ENCODE measurements around the gene PALLD.

PALLD gene

DNA sequence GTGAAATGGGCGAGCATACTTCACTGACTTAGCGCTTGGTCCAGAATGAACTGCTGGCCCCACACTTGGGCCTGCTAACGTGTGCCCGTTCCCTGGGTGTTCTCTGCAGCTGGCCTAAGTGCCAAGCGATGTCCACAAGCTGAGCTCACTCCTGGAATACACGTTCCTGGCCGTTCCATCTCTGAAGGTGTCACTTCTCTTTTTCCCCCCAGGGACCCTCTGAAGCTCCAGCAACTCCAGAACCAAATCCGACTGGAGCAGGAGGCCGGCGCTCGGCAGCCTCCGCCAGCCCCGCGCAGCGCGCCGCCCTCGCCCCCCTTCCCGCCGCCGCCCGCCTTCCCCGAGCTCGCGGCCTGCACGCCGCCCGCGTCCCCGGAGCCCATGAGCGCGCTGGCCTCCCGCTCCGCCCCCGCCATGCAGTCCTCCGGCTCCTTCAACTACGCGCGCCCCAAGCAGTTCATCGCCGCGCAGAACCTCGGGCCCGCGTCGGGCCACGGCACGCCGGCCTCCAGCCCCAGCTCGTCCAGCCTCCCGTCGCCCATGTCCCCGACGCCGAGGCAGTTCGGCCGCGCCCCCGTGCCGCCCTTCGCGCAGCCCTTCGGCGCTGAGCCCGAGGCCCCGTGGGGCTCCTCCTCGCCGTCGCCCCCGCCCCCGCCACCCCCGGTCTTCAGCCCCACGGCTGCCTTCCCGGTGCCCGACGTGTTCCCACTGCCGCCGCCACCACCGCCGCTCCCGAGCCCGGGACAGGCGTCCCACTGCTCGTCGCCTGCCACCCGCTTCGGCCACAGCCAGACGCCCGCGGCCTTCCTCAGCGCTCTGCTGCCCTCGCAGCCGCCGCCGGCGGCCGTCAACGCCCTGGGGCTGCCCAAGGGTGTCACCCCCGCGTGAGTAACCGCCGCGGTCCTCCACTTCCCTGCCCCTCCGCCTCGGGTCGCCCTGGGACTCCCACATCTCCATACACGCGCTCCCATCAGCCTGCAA lies 380.9 kb downstream of the PALLD start:
- peak; percentile 56 for DNase-seq (ENCODE audit: low spot score)

DNA sequence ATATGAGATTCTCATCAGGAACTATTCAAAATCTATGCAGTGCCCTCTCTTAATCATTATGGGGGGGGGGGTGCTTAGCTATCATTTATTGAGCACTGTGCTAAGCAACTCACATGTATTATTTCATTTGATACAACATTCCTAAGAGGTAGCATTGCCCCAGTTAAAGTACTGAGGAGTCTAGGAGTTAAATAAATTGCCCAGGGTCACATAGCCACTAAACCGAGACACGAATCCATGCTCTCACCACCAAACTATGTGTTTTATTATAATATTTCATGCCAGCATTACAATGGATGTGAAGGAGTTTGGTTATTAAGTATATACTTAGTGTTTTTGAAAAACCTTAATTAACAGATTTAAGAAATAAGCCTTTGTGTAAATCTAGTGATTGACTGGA lies 381.8 kb downstream of the PALLD start:
- no peak for DNase-seq (ENCODE audit: low spot score)

DNA sequence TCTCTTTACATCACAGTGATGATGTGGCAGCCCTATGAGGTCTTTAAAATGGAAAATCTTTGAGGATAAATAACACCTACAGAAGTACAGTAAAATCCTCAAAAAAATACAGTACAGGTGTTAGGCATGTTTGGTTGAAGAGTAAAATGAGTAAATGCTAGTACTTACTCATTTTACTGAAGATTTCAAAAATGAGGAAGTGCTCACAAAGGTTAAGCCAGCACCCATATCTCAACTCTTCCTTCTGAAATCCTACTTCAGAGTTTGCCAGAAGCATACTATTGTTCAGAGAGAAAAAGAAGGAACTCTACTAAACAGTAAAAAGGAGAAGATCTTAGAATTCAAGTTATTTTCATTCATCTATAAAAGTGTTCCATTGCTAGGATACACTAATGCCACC lies 382.3 kb downstream of the PALLD start:
- DNase-seq (ENCODE audit: low spot score), result no peak

DNA sequence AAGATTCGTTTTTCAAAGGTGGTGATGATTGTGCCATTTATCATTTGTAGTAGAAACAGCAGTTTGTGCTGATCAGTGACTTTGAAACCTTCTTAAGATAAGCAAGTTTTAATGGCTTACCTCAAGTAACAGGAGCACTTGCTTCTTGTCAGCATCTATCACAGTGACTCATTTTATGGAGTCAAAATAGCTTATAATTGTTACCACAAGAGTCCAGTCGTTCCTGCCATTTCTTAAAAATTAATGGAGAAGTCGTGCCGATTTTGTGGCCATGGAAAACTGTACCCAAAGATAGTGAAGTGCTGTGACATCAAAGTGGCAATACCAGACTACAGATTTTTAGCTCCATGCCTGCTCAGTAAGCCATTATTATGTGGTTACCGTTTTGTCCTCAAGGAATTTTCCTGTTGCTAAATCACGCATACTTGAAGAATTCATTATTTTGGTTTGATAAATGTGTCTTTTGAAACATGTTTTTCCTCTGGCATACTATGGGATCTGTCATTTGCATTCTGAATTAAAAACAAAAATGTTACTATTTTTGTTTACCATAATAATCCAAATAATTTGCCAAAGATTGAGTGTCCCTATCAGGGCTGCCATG lies 383.3 kb downstream of the PALLD start:
- DNase-seq (ENCODE audit: low spot score), result peak; percentile 28

DNA sequence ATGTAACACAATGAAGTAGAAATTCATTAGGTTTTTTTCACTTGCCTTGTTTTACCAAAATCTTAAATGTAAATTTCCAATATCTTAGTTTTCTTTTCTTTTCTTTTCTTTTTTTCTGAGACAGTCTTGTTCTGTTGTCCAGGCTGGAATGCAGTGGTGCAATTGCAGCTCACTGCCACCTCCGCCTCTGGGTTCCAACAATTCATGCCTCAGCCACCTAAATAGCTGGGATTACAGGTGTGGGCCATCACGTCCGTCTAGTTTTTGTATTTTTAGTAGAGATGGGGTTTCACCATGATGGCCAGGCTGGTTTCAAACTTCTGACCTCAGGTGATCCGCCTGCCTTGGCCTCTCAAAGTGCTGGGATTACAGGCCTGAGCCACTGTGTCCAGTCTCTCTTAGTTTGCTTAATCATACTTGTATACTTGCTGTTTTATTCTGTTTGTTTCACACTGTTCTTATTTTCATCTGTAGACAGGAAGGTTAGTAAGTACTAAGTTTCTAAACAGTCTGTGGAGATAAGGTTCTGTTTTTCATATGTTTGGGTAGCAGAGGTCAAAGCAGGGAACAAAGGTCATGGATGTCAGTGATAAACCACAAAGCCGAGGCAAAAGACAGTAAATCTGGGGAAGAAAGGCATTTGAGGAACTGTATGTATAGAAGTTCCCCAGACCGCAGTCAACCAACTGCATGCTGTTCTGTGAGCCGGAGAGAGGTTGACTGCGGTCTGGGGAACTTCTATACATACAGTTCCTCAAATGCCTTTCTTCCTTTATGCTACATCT lies 384.2 kb downstream of the PALLD start:
- no peak for DNase-seq (ENCODE audit: low spot score)

DNA sequence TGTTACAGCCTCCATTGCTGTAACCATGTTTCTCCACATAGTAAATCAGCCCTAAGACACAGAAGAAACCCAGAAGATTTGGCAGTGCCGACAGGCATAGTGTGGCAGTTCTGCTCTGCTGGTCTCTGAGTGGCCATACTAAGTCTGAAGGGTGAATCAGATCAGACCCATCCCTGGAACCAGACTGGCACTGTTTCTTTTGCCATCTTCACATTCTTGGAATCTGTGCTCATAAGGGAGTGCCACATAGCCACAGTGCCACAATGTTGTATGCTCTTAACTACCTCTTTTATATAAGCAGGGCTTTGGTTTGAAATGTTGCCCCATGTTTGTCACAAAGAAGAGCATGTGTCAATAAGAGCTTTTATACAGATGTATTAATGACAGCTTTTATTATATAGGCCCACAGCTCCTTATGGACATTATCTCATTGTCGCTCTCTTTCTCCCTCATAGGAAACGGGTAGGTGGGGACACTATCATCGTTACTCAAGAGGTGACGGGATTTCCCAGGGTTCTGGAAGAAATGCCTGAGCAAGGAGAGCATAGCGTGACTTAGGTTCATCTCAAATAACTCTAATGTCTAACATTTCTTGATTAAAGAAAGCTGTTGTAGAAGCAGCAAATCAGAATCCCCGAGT lies 385.0 kb downstream of the PALLD start:
- no peak for DNase-seq (ENCODE audit: low spot score)

DNA sequence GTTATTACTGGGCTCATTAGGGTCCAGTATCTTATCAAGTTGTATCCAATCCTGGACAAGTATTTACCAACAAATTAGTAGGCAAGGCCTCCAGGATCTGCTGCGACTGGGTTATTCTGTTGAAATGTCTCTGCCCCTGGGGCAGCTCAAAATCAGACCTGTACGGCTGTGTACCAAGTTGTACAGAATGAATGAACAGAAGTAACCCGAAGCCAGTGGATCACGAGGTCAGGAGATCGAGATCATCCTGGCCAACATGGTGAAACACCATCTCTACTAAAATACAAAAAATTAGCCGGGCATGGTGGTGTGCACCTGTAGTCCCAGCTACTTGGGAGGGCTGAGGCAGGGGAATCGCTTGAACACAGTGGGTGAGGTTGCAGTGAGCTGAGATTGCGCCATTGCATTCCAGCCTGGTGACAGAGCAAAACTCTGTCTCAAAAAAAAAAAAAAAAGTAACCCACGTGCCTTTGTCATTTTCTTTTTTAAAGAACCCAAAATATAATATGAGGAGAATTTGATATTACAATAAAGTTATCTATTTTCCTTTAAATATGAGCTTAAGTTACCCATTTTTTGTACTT lies 385.9 kb downstream of the PALLD start:
- no peak for DNase-seq (ENCODE audit: low spot score)

DNA sequence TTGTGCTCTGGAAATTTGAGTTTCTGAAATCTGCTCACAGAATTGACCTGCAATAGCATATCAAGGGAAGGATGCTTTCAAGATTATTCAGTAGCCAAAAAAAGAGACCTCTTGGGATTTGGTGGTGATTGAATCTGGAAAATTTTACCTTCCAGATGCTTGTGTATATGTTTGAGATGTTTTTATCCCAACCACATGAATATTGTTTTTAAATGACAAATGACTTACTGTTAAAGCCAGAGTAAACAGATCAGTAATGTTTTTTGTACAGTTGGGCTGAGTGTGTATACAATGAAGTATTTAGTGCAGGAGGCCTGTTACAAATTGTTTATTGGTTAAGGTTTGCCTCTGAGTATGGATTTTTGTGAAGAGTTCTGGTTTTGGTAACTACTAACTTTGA lies 386.7 kb downstream of the PALLD start:
- no peak for DNase-seq (ENCODE audit: low spot score)

DNA sequence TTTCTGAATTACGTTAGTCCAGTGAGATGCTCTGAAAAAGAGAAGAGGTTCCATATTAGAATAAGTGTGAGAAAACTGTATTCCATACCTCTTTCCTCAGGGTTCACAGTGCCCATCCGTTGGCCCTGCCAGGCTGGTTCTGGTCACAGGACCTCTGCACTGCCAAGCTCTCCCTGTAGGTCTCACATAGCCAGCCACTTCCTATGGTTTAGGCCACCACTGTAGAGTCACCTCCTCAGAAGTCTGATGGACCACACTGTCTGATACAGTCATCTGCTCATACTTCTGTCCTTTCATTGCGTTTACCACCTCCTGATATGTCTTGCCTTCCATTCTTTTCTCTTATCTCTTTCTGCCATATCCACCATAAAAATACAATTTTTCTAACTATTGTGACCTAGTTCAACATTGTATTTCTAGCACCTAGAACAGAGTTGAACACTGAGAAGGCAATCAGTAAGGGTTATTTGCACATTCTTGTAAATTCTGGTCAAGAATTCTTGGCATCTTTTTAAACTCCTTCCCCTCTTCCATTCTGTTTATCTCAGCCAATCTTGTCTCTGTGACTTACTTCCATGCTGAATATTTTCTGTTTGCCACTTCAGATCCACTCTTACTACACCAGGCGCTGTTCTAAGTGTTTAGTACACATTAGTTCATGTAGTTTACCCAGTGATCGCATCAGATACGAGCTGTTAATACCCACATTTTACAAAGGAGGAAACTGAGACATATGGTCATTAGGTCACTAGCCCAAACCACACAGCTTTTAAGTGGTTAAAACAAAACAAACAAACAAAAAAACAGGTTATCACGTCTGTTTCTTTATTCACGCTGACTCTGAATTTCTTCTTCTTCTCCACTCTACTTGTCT lies 387.6 kb downstream of the PALLD start:
- DNase-seq (ENCODE audit: low spot score), result no peak

DNA sequence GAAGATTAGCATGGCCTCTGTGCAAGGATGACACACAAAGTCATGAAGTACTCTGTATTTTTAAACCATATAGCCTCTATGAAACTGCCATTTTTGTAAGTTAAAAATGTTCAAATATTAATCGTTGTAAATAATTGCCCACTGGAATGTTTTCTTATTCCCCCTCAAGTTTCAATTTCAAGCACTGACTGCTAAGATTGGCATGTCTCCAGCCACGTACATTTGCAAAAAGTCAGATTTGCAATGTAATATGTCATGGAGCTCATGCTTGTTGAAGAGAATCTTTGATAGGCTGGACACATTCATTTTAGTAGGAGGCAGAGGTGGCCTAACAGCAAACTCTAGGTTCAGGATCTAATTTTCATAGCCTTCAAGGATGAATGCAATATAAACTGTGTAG lies 388.5 kb downstream of the PALLD start:
- DNase-seq (ENCODE audit: low spot score), result no peak

DNA sequence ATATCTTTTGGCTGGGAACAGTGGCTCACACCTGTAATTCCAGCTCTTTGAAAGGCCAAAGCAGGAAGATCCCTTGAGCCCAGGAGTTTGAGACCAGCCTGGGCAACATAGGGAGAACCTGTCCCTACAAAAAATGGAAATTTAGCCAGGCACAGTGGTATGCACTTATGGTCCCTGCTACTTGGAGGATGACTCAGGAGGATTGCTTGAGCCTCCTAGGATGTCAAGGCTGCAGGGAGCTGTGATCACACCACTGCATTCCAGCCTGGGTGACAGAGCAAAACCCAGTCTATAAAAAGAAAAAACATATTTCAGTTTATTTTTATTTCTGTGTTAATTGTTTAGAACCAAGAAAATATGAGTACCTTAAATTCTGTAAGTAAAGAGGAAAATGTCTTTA lies 389.5 kb downstream of the PALLD start:
- peak; percentile 25 for DNase-seq (ENCODE audit: low spot score)

DNA sequence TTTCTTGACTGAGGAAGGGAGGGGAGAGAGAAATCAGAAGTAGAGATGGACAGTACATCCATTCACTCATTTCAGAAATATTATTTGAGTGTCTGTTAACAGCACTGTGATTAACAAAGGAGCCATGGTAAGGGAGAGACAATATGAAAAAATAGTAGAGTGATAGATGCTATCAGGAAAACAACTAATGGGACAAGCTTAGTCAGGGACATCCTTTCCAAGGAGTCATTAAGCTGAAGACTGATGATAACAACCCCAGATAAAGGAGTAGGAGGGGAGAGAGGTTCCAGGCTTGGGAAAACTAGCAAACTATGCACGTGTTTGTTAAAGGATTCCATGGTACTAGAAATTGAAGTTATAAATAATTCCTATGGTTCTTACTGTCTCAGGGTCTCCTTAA lies 391.0 kb downstream of the PALLD start:
- DNase-seq (ENCODE audit: low spot score), result no peak

DNA sequence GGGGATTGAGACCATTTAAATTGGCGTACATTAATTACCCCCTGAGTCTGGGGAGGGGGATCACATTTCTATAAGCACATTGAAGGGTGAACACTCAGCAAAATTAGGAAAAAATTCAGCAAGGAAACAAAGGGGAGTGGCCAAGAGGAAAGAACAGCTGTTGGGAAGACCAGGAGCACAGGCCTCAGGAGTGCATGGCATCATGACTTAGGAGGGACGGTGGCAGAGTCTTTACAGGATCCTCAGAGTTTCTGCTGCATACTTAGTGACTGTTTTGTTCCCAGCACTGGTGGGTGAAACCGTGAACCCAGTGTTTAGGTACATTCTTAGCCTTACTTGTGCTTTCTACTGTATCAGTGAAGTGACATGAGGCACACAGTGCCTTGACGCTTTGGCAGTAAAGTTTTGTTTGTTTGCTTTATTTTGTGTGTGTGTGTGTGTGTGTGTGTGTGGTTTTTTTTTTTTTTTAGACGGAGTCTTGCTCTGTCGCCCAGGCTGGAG lies 391.9 kb downstream of the PALLD start:
- no peak for DNase-seq (ENCODE audit: low spot score)

DNA sequence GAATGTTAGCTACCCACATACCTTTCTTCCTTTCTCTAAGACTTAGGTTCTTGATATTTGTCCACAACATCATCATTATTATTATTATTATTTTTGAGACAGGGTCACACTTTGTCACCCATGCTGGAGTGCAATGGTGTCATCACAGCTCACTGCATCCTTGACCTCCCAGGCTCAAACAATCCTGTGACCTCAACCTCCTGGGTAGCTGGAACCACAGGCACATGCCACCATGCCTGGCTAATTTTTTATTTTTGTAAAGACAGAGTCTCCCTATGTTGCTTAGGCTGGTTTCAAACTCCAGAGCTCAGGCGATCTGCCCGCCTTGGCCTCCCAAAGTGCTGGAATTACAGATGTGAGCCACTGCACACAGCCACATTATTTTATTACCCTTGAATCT lies 394.2 kb downstream of the PALLD start:
- DNase-seq (ENCODE audit: low spot score), result no peak

DNA sequence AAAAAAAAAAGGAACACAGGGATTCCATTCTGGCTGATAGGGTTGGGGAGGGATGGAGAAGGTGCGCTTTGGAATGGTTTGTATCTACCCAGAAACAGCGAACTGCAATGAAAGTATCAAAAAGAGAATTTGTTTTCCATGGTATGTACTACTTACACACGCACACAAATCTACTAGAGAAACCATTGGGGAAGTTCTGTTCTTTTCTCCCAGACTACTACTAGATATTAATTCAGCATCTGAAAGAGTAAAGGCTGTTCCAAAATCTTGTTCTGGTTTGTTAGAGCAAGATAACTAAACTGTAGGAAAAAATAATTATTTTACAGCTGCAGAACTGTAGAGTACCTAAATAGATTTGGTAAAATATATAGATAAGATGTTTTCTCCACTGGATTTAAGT lies 394.8 kb downstream of the PALLD start:
- DNase-seq (ENCODE audit: low spot score), result no peak

DNA sequence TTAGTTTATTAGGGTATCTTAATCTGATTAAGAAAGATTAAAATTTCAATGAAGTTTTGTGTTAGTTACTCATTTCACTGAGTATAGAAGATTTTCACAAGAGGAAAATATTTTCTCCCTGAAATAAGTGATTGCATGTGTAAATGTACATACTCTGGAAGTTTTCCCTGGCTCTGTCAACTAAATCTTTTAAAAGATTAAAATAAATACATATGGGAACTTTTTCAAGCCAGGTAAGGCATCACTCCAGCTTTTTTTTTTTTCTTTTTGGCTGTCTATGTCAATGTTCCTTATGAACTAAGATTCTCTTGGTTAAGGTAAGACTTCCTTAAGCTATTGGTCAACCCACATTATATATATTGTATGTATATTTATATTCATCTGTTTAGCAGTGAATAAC lies 395.6 kb downstream of the PALLD start:
- no peak for DNase-seq (ENCODE audit: low spot score)

DNA sequence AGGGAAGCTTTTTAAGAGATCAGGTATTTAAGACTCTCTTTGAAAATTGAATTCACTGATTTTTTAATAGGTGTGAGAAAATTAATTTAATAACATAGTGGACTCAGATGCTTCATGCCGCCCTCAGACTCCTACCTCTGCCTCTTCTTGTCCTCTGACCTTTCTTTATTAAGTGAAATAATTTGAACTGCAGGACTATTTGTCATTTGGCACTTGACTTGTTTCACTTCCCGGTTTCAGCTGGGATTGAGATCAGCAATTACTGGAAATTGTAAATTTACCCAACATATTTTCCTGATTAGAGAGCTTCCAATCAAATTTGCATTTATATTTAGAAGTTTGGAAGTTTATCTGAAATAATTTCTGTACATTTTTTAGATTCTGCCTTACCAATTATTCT lies 396.4 kb downstream of the PALLD start:
- DNase-seq (ENCODE audit: low spot score), result no peak

DNA sequence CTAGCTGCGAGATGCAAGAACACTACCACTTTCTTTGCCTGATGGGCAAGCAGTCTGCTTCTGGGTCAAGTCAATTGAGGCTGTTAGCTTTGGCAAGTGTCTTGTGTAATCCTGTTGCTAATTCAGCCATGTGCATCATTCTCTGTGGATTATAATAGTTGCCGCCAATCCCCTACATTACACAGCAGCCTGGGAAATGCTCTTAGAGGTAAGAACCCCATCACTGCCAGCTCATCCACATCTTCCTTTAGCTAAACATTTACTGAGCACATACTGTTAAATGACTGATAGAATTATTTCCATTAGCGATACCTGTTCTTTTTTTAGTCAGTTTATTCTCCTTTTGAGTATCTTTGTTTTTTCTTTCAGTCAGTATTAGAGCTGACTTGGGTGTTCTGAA lies 397.0 kb downstream of the PALLD start:
- DNase-seq (ENCODE audit: low spot score), result no peak

DNA sequence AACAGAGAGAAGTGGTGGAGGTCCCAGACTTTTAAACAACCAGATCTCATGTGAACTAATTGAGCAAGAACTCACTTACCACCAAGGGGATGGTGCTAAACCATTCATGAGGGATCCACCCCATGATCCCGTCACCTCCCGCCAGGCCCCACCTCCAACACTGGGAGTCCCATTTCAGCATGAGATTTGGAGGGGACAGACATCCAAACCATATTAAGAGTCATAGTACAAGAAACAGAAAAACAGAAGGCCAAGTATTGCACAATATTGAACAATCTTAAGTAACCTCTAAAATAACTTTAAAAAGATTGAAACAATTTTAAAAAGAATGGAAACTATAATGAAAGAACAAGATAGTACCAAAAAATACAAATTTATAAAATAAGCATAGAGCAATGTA lies 403.2 kb downstream of the PALLD start:
- DNase-seq (ENCODE audit: low spot score), result no peak

DNA sequence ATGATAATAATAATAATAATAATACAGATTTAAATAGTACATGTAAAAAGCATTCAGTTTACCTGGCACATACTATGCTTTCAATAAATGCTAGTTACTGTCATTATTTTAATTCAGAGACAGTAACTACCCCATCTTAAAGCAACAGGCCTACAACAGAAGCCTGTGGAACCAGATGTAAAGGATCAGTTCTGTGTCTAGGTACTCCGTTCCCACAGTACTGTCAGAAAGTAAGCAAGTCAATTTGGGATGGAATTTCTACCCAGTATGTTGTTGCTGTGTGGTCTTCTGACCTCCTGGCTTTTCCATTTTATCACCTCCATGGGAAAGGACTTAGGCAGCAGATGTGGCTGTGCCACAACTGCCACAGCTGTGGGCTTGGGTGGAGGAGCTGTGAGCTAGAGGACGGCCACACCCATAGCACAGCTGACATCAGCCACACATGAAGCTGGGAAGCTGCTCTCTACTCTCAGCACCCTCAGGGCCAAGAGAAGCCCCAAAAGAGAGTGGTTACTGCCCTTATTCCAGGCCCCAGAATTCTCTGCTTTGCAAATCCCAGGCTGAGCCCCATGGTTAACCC lies 410.4 kb downstream of the PALLD start:
- peak; percentile 57 for DNase-seq (ENCODE audit: low spot score)
